ACHN (cell line): ENCODE measurements around the gene RFX8.
"Not testable (repeated sequence)": the region's sequence is repeated elsewhere in the genome, so short reads cannot be mapped to it uniquely, and the experiment has no call there.

Experiments used
- DNase-seq: peaks from one replicate; pipeline ENCODE4 v3.0.0-alpha.2; 2015
- in situ Hi-C: cut with HindIII; loops from 2 replicates; pipeline ENCODE4 v1.10.0; 2017; ENCODE audit warnings: low sequenced_read_pairs, low pct_ligation_motif_present, low pct_unique_long_range_greater_than_20kb

The RFX8 gene

GRCh38 chr2:101461381-101461780, 13.5 kb downstream of the RFX8 start:
- no peak for DNase-seq
- in situ Hi-C loops: no loop called here

GRCh38 chr2:101454408-101454807, 20.5 kb downstream of the RFX8 start:
- not testable (repeated sequence) for DNase-seq

GRCh38 chr2:101450965-101451364, 23.9 kb downstream of the RFX8 start:
- no peak for DNase-seq
- in situ Hi-C loops: no loop called here

More at GRCh38 chr2:101454408-101454807, 20.5 kb downstream of the RFX8 start:
- in situ Hi-C loops: not testable (repeated sequence)

- in situ Hi-C loops: no loop called here
- no peak for DNase-seq
Observed at GRCh38 chr2:101446869-101447268, 28.0 kb downstream of the RFX8 start.

GRCh38 chr2:101442667-101443061, 32.2 kb downstream of the RFX8 start:
- DNase-seq: no peak
- in situ Hi-C loops: no loop called here

- in situ Hi-C loops: no loop called here
- DNase-seq: no peak
Observed at GRCh38 chr2:101442042-101442666, 32.8 kb downstream of the RFX8 start.

GRCh38 chr2:101440127-101440738, 34.7 kb downstream of the RFX8 start:
- in situ Hi-C loops: no loop called here
- DNase-seq: no peak

GRCh38 chr2:101439716-101440115, 35.2 kb downstream of the RFX8 start:
- in situ Hi-C loops: no loop called here
- no peak for DNase-seq

GRCh38 chr2:101438555-101438954, 36.4 kb downstream of the RFX8 start:
- DNase-seq, in situ Hi-C loops: not testable (repeated sequence)

- in situ Hi-C loops: no loop called here
- no peak for DNase-seq
Observed at GRCh38 chr2:101435001-101435862, 39.7 kb downstream of the RFX8 start.

- in situ Hi-C loops: no loop called here
- DNase-seq: no peak
Observed at GRCh38 chr2:101433465-101433864, 41.4 kb downstream of the RFX8 start.

- no peak for DNase-seq
Observed at GRCh38 chr2:101432411-101433181, 42.3 kb downstream of the RFX8 start.

GRCh38 chr2:101431486-101431885, 43.4 kb downstream of the RFX8 start:
- no peak for DNase-seq
- in situ Hi-C loops: no loop called here

More at GRCh38 chr2:101432411-101433181, 42.3 kb downstream of the RFX8 start:
- in situ Hi-C loops: no loop called here

- no peak for DNase-seq
- in situ Hi-C loops: no loop called here
Observed at GRCh38 chr2:101430156-101430555, 44.8 kb downstream of the RFX8 start.

- in situ Hi-C loops: no loop called here
- DNase-seq: no peak
Observed at GRCh38 chr2:101429453-101429852, 45.5 kb downstream of the RFX8 start.

GRCh38 chr2:101428422-101429176, 46.3 kb downstream of the RFX8 start:
- DNase-seq: no peak
- in situ Hi-C loops: no loop called here

- no peak for DNase-seq
- in situ Hi-C loops: no loop called here
Observed at GRCh38 chr2:101427743-101428142, 47.2 kb downstream of the RFX8 start.

GRCh38 chr2:101427240-101427639, 47.7 kb downstream of the RFX8 start:
- in situ Hi-C loops: no loop called here
- DNase-seq: no peak
